ENCODE data around the gene AXL.
"Not testable (repeated sequence)": the region's sequence is repeated elsewhere in the genome, so short reads cannot be mapped to it uniquely, and the experiment has no call there.

GRCh38 chr19:41289814-41290213, 70.8 kb downstream of the AXL start:
- TF ChIP-seq TAF1 (IDR thresholded peaks at IDR 0.05; ENCODE audit: borderline replicate concordance, low read depth, low read length); POLR2A (IDR thresholded peaks at IDR 0.05; ENCODE audit: low read depth, low read length); POLR2AphosphoS5 (IDR thresholded peaks at IDR 0.05; ENCODE audit: low read depth, low read length): not testable (repeated sequence)

Data from GM12892 (cell line).